ENCODE data around the gene SLC25A23.

GRCh38 chr19:6475321-6476108 lies 15.9 kb upstream of the SLC25A23 start:
- TF ChIP-seq MAFK (IDR thresholded peaks at IDR 0.05; ENCODE audit: low read depth, low read length) (no peak), POLR2A (IDR thresholded peaks at IDR 0.05; ENCODE audit: low read depth, low read length) (no peak), SMC3 (IDR thresholded peaks at IDR 0.05; ENCODE audit: low read depth, low read length) (no peak), CTCF (conservative IDR thresholded peaks at IDR 0.05; ENCODE audit: low read depth, low read length) (no peak)
